Measurements from ENCODE around the gene SERINC5. TPM values are rescaled to one million over a fixed set of nuclear protein-coding genes. Genes with fewer than 3 reads are reported as not detected.

SERINC5 gene
- total RNA-seq, 4 donors from 2014 or later, result 22.6 to 26.9 (median 24.8) TPM

GRCh38 chr5:80147119-80147815 lies 108.6 kb downstream of the SERINC5 start:
- H3K4me3 ChIP-seq (replicated peaks in 1 of 3), result no peak overlapping the region
- H3K27me3 ChIP-seq, result no peaks in the 10 kb centered on the region
- 85 to 92% methylated on average over 8 to 9 of the region's 9 CpGs for WGBS, 2 donors
- no peak for TF ChIP-seq CTCF (IDR thresholded peaks at IDR 0.05)
- TF ChIP-seq POLR2A (IDR thresholded peaks at IDR 0.05), result no peak
- intact Hi-C loops (cut with DNase I), result no loop called here
- peaks cover 0 to 4% of the 10 kb centered on the region in 2 donors for H3K36me3 ChIP-seq
- no peak overlapping the region for H3K27ac ChIP-seq
- no peaks in the 10 kb centered on the region for H3K9me3 ChIP-seq
- H3K4me1 ChIP-seq, result no peaks in the 10 kb centered on the region
- DNase-seq, result no peak

GRCh38 chr5:80146046-80146445 lies 109.8 kb downstream of the SERINC5 start:
- intact Hi-C loops (cut with DNase I), result no loop called here
- Histone ChIP-seq H3K27me3 (no peaks in the 10 kb centered on the region), H3K4me3 (replicated peaks in 1 of 3) (no peak overlapping the region), H3K27ac (no peak overlapping the region), H3K36me3 (peaks cover 0 to 4% of the 10 kb centered on the region in 2 donors), H3K9me3 (no peaks in the 10 kb centered on the region), H3K4me1 (no peaks in the 10 kb centered on the region)
- 90 to 93% methylated on average over 9 of the region's 9 CpGs for WGBS, 2 donors
- TF ChIP-seq POLR2A (IDR thresholded peaks at IDR 0.05) (no peak), CTCF (IDR thresholded peaks at IDR 0.05) (no peak)
- DNase-seq, result no peak

- WGBS, 2 donors, result 93 to 96% methylated on average over 13 of the region's 13 CpGs
- no peak for DNase-seq
- no peaks in the 10 kb centered on the region for H3K27me3 ChIP-seq
- no peaks in the 10 kb centered on the region for H3K4me1 ChIP-seq
- H3K9me3 ChIP-seq, result no peaks in the 10 kb centered on the region
- H3K27ac ChIP-seq, result no peak overlapping the region
- intact Hi-C loops (cut with DNase I), result no loop called here
- no peak for TF ChIP-seq POLR2A (IDR thresholded peaks at IDR 0.05)
- TF ChIP-seq CTCF (IDR thresholded peaks at IDR 0.05), result no peak
- no peak overlapping the region for H3K4me3 ChIP-seq (replicated peaks in 1 of 3)
- H3K36me3 ChIP-seq, result peaks cover 0 to 4% of the 10 kb centered on the region in 2 donors
Measured at GRCh38 chr5:80143491-80143890, 112.4 kb downstream of the SERINC5 start.

- H3K4me3 ChIP-seq (replicated peaks in 1 of 3), result no peak overlapping the region
- no peaks in the 10 kb centered on the region for H3K27me3 ChIP-seq
- H3K27ac ChIP-seq, result no peak overlapping the region
- 78 to 91% methylated on average over 6 of the region's 6 CpGs for WGBS, 2 donors
- TF ChIP-seq CTCF (IDR thresholded peaks at IDR 0.05) (no peak), POLR2A (IDR thresholded peaks at IDR 0.05) (no peak)
- intact Hi-C loops (cut with DNase I), result no loop called here
- peaks cover 0 to 4% of the 10 kb centered on the region in 2 donors for H3K36me3 ChIP-seq
- H3K9me3 ChIP-seq, result no peaks in the 10 kb centered on the region
- H3K4me1 ChIP-seq, result no peaks in the 10 kb centered on the region
- no peak for DNase-seq
Measured at GRCh38 chr5:80142996-80143395, 112.9 kb downstream of the SERINC5 start.

- WGBS, 2 donors, result 71 to 81% methylated on average over 3 of the region's 3 CpGs
- no peaks in the 10 kb centered on the region for H3K4me1 ChIP-seq
- H3K4me3 ChIP-seq (replicated peaks in 1 of 3), result no peak overlapping the region
- intact Hi-C loops (cut with DNase I), result no loop called here
- no peaks in the 10 kb centered on the region for H3K27me3 ChIP-seq
- DNase-seq, result no peak
- no peaks in the 10 kb centered on the region for H3K9me3 ChIP-seq
- H3K27ac ChIP-seq, result peak overlapping the region; percentile 37 to 42 (median 41)
- peaks cover 0 to 4% of the 10 kb centered on the region in 2 donors for H3K36me3 ChIP-seq
- no peak for TF ChIP-seq POLR2A (IDR thresholded peaks at IDR 0.05)
- TF ChIP-seq CTCF (IDR thresholded peaks at IDR 0.05), result no peak
Measured at GRCh38 chr5:80141681-80142080, 114.2 kb downstream of the SERINC5 start.

Data from thyroid gland (tissue), 4 donors.